GM18507 (cell line): ENCODE measurements around the gene ST6GALNAC6.
"Not testable (repeated sequence)": the region's sequence is repeated elsewhere in the genome, so short reads cannot be mapped to it uniquely, and the experiment has no call there.

ENCODE experiments used
- DNase-seq: peaks from one replicate; pipeline ENCODE4 v3.0.0; 2011; ENCODE audit warnings: low read depth; ENCODE audit not compliant: insufficient read length; ENCODE audit errors: extremely low spot score
- FAIRE-seq: peaks from 2 replicates; lab custom pipeline; 2011; peaks lifted over from hg19 to GRCh38; lab: Jason Lieb, UNC

The ST6GALNAC6 gene

GRCh38 chr9:127878001-127878651 lies 21.3 kb downstream of the ST6GALNAC6 start:
- DNase-seq (no peak), FAIRE-seq (no peak)

GRCh38 chr9:127877566-127877998 lies 21.8 kb downstream of the ST6GALNAC6 start, which contains the start of gene AK1:
AK1 (minus strand) TSS chr9:127877675; CDS start chr9:127874617, 3,058 bp downstream.
- DNase-seq (no peak), FAIRE-seq (no peak)

GRCh38 chr9:127876764-127877562 lies 22.4 kb downstream of the ST6GALNAC6 start:
- no peak for FAIRE-seq

GRCh38 chr9:127876026-127876763 lies 23.2 kb downstream of the ST6GALNAC6 start:
- FAIRE-seq = no peak
- no peak for DNase-seq

More at GRCh38 chr9:127876764-127877562, 22.4 kb downstream of the ST6GALNAC6 start:
- DNase-seq = no peak

GRCh38 chr9:127875306-127875966 lies 24.0 kb downstream of the ST6GALNAC6 start:
- DNase-seq = no peak
- no peak for FAIRE-seq

- DNase-seq = no peak
- no peak for FAIRE-seq
Observed at GRCh38 chr9:127874301-127875221, 24.8 kb downstream of the ST6GALNAC6 start.

GRCh38 chr9:127873886-127874285 lies 25.5 kb downstream of the ST6GALNAC6 start:
- FAIRE-seq = no peak
- DNase-seq = no peak

- FAIRE-seq = no peak
Observed at GRCh38 chr9:127873223-127873691, 26.1 kb downstream of the ST6GALNAC6 start.

GRCh38 chr9:127872369-127873222 lies 26.8 kb downstream of the ST6GALNAC6 start:
- FAIRE-seq = no peak
- DNase-seq = no peak

More at GRCh38 chr9:127873223-127873691, 26.1 kb downstream of the ST6GALNAC6 start:
- DNase-seq = no peak

GRCh38 chr9:127871531-127871930 lies 27.9 kb downstream of the ST6GALNAC6 start:
- FAIRE-seq = no peak
- DNase-seq = no peak

GRCh38 chr9:127870887-127871286 lies 28.5 kb downstream of the ST6GALNAC6 start:
- no peak for FAIRE-seq

GRCh38 chr9:127870153-127870491 lies 29.3 kb downstream of the ST6GALNAC6 start:
- FAIRE-seq, DNase-seq: not testable (repeated sequence)

More at GRCh38 chr9:127870887-127871286, 28.5 kb downstream of the ST6GALNAC6 start:
- DNase-seq = no peak

GRCh38 chr9:127869310-127870152 lies 29.9 kb downstream of the ST6GALNAC6 start:
- DNase-seq (peak; percentile 90), FAIRE-seq (peak; percentile 89)

- DNase-seq (no peak), FAIRE-seq (no peak)
Observed at GRCh38 chr9:127868278-127868902, 31.0 kb downstream of the ST6GALNAC6 start.

- DNase-seq (no peak), FAIRE-seq (no peak)
Observed at GRCh38 chr9:127867356-127868277, 31.8 kb downstream of the ST6GALNAC6 start.
